ENCODE measurements around the gene MAN2C1. TPM values are rescaled to one million over a fixed set of nuclear protein-coding genes. Genes with fewer than 3 reads are reported as not detected.

Gene MAN2C1
- total RNA-seq, 6 donors from 2014 or later: 147 to 1,046 (median 251) TPM

GRCh38 chr15:75359537-75360250 lies 8.7 kb downstream of the MAN2C1 start:
- WGBS, 2 donors: 90 to 92% methylated on average over 5 to 14 of the region's 15 CpGs
- TF ChIP-seq CTCF (IDR thresholded peaks at IDR 0.05) (no peak), EP300 (IDR thresholded peaks at IDR 0.05) (no peak), POLR2AphosphoS5 (IDR thresholded peaks at IDR 0.05) (no peak), POLR2A (IDR thresholded peaks at IDR 0.05) (no peak)
- no peaks in the 10 kb centered on the region for H3K27me3 ChIP-seq
- H3K27ac ChIP-seq: no peak overlapping the region
- peaks cover 2 to 99% (median 88%) of the 10 kb centered on the region in 4 donors for H3K36me3 ChIP-seq
- DNase-seq (no peak), ATAC-seq (ENCODE audit: low FRiP score in 2 of 2) (no peak)
- no peak overlapping the region for H3K4me3 ChIP-seq
- no peaks in the 10 kb centered on the region for H3K9me3 ChIP-seq
- no peaks in the 10 kb centered on the region for H3K4me1 ChIP-seq

GRCh38 chr15:75358771-75359536 lies 9.5 kb downstream of the MAN2C1 start:
- ATAC-seq (ENCODE audit: low FRiP score in 2 of 2) (no peak), DNase-seq (no peak)
- no peak overlapping the region for H3K4me3 ChIP-seq
- TF ChIP-seq CTCF (IDR thresholded peaks at IDR 0.05) (no peak), POLR2AphosphoS5 (IDR thresholded peaks at IDR 0.05) (no peak), EP300 (IDR thresholded peaks at IDR 0.05) (no peak), POLR2A (IDR thresholded peaks at IDR 0.05) (no peak)
- peaks cover 2 to 99% (median 84%) of the 10 kb centered on the region in 4 donors for H3K36me3 ChIP-seq
- H3K27ac ChIP-seq: no peak overlapping the region
- 91 to 95% methylated on average over 7 to 10 of the region's 10 CpGs for WGBS, 2 donors
- no peaks in the 10 kb centered on the region for H3K4me1 ChIP-seq
- no peaks in the 10 kb centered on the region for H3K27me3 ChIP-seq
- no peaks in the 10 kb centered on the region for H3K9me3 ChIP-seq

GRCh38 chr15:75357976-75358673 lies 10.3 kb downstream of the MAN2C1 start:
- H3K9me3 ChIP-seq: no peaks in the 10 kb centered on the region
- H3K27me3 ChIP-seq: no peaks in the 10 kb centered on the region
- no peak for DNase-seq
- no peak overlapping the region for H3K4me3 ChIP-seq
- no peak for TF ChIP-seq EP300 (IDR thresholded peaks at IDR 0.05)
- TF ChIP-seq POLR2A (IDR thresholded peaks at IDR 0.05): no peak
- no peak for TF ChIP-seq CTCF (IDR thresholded peaks at IDR 0.05)
- no peak for TF ChIP-seq POLR2AphosphoS5 (IDR thresholded peaks at IDR 0.05)
- 90 to 95% methylated on average over 7 to 17 of the region's 17 CpGs for WGBS, 2 donors
- H3K4me1 ChIP-seq: no peaks in the 10 kb centered on the region
- H3K36me3 ChIP-seq: peaks cover 2 to 94% (median 79%) of the 10 kb centered on the region in 4 donors
- H3K27ac ChIP-seq: no peak overlapping the region
- ATAC-seq (ENCODE audit: low FRiP score in 2 of 2): no peak

- no peak for DNase-seq
- no peak overlapping the region for H3K27ac ChIP-seq
- peaks cover 2 to 78% (median 65%) of the 10 kb centered on the region in 4 donors for H3K36me3 ChIP-seq
- no peaks in the 10 kb centered on the region for H3K4me1 ChIP-seq
- no peak for ATAC-seq (ENCODE audit: low FRiP score in 2 of 2)
- H3K27me3 ChIP-seq: no peaks in the 10 kb centered on the region
- TF ChIP-seq POLR2A (IDR thresholded peaks at IDR 0.05) (no peak), EP300 (IDR thresholded peaks at IDR 0.05) (no peak), POLR2AphosphoS5 (IDR thresholded peaks at IDR 0.05) (no peak), CTCF (IDR thresholded peaks at IDR 0.05) (no peak)
- 95% methylated on average over 18 of the region's 20 CpGs; no CpG with 5 or more reads in 1 of the 2 donors for WGBS, 2 donors
- H3K9me3 ChIP-seq: no peaks in the 10 kb centered on the region
- no peak overlapping the region for H3K4me3 ChIP-seq
Measured at GRCh38 chr15:75356517-75356916, 11.9 kb downstream of the MAN2C1 start.
